Measurements from ENCODE around the gene PSEN2.

DNA sequence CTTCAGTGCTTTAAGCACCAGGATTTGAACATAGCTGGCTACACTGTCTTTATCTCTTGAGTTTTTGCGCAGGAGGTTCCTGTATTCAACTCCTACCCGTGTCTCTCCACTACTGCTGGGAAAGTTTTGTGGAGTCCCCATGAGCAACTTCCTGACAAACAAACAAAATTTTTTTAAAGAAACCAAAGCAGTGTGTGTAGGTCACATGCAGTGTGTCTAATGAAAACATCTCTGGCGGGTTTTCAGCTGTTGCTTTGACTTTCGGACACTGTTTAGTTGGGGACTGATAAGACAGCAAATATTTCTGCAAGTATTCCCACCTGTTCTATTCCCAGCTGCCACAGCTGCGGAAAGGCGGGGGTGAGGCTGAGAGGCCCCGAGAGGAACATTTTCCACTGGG, 2.0 kb downstream of the PSEN2 start:
- TF ChIP-seq, protein P1, sequence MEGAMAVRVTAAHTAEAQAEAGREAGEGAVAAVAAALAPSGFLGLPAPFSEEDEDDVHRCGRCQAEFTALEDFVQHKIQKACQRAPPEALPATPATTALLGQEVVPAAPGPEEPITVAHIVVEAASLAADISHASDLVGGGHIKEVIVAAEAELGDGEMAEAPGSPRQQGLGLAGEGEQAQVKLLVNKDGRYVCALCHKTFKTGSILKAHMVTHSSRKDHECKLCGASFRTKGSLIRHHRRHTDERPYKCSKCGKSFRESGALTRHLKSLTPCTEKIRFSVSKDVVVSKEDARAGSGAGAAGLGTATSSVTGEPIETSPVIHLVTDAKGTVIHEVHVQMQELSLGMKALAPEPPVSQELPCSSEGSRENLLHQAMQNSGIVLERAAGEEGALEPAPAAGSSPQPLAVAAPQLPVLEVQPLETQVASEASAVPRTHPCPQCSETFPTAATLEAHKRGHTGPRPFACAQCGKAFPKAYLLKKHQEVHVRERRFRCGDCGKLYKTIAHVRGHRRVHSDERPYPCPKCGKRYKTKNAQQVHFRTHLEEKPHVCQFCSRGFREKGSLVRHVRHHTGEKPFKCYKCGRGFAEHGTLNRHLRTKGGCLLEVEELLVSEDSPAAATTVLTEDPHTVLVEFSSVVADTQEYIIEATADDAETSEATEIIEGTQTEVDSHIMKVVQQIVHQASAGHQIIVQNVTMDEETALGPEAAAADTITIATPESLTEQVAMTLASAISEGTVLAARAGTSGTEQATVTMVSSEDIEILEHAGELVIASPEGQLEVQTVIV (CRISPR knock-in tag; IDR thresholded peaks at IDR 0.05; ENCODE audit: borderline replicate concordance) = no peak
- TF ChIP-seq, protein P2, sequence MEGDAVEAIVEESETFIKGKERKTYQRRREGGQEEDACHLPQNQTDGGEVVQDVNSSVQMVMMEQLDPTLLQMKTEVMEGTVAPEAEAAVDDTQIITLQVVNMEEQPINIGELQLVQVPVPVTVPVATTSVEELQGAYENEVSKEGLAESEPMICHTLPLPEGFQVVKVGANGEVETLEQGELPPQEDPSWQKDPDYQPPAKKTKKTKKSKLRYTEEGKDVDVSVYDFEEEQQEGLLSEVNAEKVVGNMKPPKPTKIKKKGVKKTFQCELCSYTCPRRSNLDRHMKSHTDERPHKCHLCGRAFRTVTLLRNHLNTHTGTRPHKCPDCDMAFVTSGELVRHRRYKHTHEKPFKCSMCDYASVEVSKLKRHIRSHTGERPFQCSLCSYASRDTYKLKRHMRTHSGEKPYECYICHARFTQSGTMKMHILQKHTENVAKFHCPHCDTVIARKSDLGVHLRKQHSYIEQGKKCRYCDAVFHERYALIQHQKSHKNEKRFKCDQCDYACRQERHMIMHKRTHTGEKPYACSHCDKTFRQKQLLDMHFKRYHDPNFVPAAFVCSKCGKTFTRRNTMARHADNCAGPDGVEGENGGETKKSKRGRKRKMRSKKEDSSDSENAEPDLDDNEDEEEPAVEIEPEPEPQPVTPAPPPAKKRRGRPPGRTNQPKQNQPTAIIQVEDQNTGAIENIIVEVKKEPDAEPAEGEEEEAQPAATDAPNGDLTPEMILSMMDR (IDR thresholded peaks at IDR 0.05 in 2 of 3, conservative IDR thresholded peaks at IDR 0.05 in 1 of 3; ENCODE audit: insufficient read depth in 2 of 3, low read depth in 1 of 3, low read length in 3 of 3) = no peak
- TF ChIP-seq SIN3A (IDR thresholded peaks at IDR 0.05; ENCODE audit: borderline replicate concordance in 2 of 2, control insufficient read depth in 1 of 2, low read depth in 2 of 2, low read length in 2 of 2) = no peak
- no peak for TF ChIP-seq HNRNPL (IDR thresholded peaks at IDR 0.05; ENCODE audit: low read depth, low read length)
- no peak for TF ChIP-seq XRCC4 (IDR thresholded peaks at IDR 0.05; ENCODE audit: extremely low read depth, insufficient read depth, insufficient read length)
- no peak for TF ChIP-seq HNRNPUL1 (IDR thresholded peaks at IDR 0.05; ENCODE audit: low read length)
- no peak for TF ChIP-seq MECOM (CRISPR knock-in tag; IDR thresholded peaks at IDR 0.05)
- TF ChIP-seq EP300 (IDR thresholded peaks at IDR 0.05; ENCODE audit: low read length) = no peak
- no peak for TF ChIP-seq BRCA1 (IDR thresholded peaks at IDR 0.05)
- no peak for TF ChIP-seq BRCA1 (CRISPR knock-in tag; IDR thresholded peaks at IDR 0.05)
- TF ChIP-seq DNMT1 (IDR thresholded peaks at IDR 0.05) = no peak
